ENCODE measurements around the gene PTPRCAP. TPM values are rescaled to one million over a fixed set of nuclear protein-coding genes. Genes with fewer than 3 reads are reported as not detected.

Gene PTPRCAP
- total and polyA plus RNA-seq, 9 of the 15 experiments (the other 6 are each of a cell fraction or from before 2014, with no cell fraction given), result 0.22 to 2.0 (median 1.1) TPM; not detected in 4

DNA sequence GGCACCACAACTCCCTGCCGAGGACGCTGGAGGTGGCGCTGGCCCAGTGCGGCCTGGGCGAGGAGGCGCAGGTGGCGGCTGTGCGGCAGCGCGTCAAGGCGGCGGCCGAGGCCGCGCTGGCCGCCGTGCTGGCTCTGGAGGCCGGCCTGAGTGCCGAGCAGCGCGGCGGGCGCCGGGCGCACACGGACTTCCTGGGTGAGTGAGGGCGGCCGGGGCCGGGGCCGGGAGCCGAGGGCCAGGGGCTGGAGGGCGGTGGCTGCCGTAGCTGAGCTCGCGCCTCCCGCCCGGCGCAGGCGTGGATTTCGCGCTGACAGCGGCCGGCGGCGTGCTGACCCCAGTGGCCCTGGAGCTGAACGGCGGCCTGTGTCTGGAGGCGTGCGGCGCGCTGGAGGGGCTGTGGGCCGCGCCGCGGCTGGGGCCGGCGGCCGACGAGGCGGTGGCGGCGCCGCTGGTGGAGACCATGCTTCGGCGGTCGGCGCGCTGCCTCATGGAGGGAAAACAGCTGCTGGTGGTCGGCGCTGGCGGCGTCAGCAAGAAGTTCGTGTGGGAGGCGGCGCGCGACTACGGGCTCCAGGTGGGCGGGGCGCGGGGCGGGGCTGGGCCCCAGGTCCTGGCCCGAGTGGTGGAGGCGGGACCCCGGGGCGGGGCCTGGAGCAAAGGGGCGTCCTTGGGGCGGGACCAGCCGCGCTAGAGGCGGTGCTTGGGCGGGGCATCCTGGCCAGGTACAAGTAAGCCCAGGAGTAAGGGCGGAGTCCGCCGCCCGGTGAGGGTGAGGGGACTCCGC is 16.6 kb downstream of the PTPRCAP start (continued):
- TF ChIP-seq NCOA1 (IDR thresholded peaks at IDR 0.05; ENCODE audit: low read depth) (no peak), ZNF212 (CRISPR knock-in tag; IDR thresholded peaks at IDR 0.05) (no peak), POLR2AphosphoS2 (IDR thresholded peaks at IDR 0.05; ENCODE audit: low read length) (no peak), NR2F6 (CRISPR knock-in tag; IDR thresholded peaks at IDR 0.05) (no peak), NFATC3 (IDR thresholded peaks at IDR 0.05) (no peak), NR2C2 (CRISPR knock-in tag; IDR thresholded peaks at IDR 0.05) (no peak), NR2C2 (tag; IDR thresholded peaks at IDR 0.05) (peak; percentile 65; the same call in 1 of the 2 replicates), ZNF717 (CRISPR knock-in tag; IDR thresholded peaks at IDR 0.05) (no peak), EP300 (IDR thresholded peaks at IDR 0.05; ENCODE audit: low read length) (no peak), YBX1 (IDR thresholded peaks at IDR 0.05) (no peak), ZNF79 (CRISPR knock-in tag; IDR thresholded peaks at IDR 0.05; ENCODE audit: low read depth) (no peak), NRF1 (conservative IDR thresholded peaks at IDR 0.05 in 1 of 2, IDR thresholded peaks at IDR 0.05 in 1 of 2) (peak; percentile 82 to 86)
- TF ChIP-seq, protein P1, sequence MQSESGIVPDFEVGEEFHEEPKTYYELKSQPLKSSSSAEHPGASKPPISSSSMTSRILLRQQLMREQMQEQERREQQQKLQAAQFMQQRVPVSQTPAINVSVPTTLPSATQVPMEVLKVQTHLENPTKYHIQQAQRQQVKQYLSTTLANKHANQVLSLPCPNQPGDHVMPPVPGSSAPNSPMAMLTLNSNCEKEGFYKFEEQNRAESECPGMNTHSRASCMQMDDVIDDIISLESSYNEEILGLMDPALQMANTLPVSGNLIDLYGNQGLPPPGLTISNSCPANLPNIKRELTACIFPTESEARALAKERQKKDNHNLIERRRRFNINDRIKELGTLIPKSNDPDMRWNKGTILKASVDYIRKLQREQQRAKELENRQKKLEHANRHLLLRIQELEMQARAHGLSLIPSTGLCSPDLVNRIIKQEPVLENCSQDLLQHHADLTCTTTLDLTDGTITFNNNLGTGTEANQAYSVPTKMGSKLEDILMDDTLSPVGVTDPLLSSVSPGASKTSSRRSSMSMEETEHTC (IDR thresholded peaks at IDR 0.05), result no peak
- TF ChIP-seq, protein P2, sequence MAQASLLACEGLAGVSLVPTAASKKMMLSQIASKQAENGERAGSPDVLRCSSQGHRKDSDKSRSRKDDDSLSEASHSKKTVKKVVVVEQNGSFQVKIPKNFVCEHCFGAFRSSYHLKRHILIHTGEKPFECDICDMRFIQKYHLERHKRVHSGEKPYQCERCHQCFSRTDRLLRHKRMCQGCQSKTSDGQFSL (CRISPR knock-in tag; IDR thresholded peaks at IDR 0.05), result no peak; the same call in 1 of the 2 replicates
- TF ChIP-seq, protein P2 (tag; IDR thresholded peaks at IDR 0.05), result no peak
- TF ChIP-seq, protein P3, sequence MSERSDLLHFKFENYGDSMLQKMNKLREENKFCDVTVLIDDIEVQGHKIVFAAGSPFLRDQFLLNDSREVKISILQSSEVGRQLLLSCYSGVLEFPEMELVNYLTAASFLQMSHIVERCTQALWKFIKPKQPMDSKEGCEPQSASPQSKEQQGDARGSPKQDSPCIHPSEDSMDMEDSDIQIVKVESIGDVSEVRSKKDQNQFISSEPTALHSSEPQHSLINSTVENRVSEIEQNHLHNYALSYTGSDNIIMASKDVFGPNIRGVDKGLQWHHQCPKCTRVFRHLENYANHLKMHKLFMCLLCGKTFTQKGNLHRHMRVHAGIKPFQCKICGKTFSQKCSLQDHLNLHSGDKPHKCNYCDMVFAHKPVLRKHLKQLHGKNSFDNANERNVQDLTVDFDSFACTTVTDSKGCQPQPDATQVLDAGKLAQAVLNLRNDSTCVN (CRISPR knock-in tag; IDR thresholded peaks at IDR 0.05), result no peak
- TF ChIP-seq, protein P4, sequence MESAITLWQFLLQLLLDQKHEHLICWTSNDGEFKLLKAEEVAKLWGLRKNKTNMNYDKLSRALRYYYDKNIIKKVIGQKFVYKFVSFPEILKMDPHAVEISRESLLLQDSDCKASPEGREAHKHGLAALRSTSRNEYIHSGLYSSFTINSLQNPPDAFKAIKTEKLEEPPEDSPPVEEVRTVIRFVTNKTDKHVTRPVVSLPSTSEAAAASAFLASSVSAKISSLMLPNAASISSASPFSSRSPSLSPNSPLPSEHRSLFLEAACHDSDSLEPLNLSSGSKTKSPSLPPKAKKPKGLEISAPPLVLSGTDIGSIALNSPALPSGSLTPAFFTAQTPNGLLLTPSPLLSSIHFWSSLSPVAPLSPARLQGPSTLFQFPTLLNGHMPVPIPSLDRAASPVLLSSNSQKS (CRISPR knock-in tag; IDR thresholded peaks at IDR 0.05), result no peak
- TF ChIP-seq, protein P5, sequence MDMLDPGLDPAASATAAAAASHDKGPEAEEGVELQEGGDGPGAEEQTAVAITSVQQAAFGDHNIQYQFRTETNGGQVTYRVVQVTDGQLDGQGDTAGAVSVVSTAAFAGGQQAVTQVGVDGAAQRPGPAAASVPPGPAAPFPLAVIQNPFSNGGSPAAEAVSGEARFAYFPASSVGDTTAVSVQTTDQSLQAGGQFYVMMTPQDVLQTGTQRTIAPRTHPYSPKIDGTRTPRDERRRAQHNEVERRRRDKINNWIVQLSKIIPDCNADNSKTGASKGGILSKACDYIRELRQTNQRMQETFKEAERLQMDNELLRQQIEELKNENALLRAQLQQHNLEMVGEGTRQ (CRISPR knock-in tag; IDR thresholded peaks at IDR 0.05), result no peak
- TF ChIP-seq, protein P6, sequence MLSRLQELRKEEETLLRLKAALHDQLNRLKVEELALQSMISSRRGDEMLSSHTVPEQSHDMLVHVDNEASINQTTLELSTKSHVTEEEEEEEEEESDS (CRISPR knock-in tag; IDR thresholded peaks at IDR 0.05), result no peak
- TF ChIP-seq, protein P7, sequence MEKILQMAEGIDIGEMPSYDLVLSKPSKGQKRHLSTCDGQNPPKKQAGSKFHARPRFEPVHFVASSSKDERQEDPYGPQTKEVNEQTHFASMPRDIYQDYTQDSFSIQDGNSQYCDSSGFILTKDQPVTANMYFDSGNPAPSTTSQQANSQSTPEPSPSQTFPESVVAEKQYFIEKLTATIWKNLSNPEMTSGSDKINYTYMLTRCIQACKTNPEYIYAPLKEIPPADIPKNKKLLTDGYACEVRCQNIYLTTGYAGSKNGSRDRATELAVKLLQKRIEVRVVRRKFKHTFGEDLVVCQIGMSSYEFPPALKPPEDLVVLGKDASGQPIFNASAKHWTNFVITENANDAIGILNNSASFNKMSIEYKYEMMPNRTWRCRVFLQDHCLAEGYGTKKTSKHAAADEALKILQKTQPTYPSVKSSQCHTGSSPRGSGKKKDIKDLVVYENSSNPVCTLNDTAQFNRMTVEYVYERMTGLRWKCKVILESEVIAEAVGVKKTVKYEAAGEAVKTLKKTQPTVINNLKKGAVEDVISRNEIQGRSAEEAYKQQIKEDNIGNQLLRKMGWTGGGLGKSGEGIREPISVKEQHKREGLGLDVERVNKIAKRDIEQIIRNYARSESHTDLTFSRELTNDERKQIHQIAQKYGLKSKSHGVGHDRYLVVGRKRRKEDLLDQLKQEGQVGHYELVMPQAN (IDR thresholded peaks at IDR 0.05; ENCODE audit: borderline replicate concordance), result no peak
